H1 (cell line): Measurements from ENCODE around the gene LMTK3. TPM values are rescaled to one million over a fixed set of nuclear protein-coding genes. Genes with fewer than 3 reads are reported as not detected.

Experiments used
- BACH1 ChIP-seq: IDR thresholded peaks from 2 replicates; pipeline ENCODE4 v1.6.1; 2012; ENCODE audit warnings: low read length, improper control_type of control experiment
- BRCA1 ChIP-seq: IDR thresholded peaks from 2 replicates; pipeline ENCODE4 v1.6.1; 2012; ENCODE audit warnings: low read depth, low read length, improper control_type of control experiment
- CHD2 ChIP-seq: IDR thresholded peaks from 2 replicates; pipeline ENCODE4 v1.6.1; 2012; ENCODE audit warnings: low read length, improper control_type of control experiment
- CREB1 ChIP-seq: IDR thresholded peaks from 2 replicates; pipeline ENCODE4 v1.6.1; 2012; ENCODE audit warnings: inconsistent platforms
- E2F6 ChIP-seq: IDR thresholded peaks from 2 replicates; pipeline ENCODE4 v1.6.1; 2012; ENCODE audit warnings: inconsistent platforms
- EP300 ChIP-seq, 2 experiments: IDR thresholded peaks; 1 replicate in 1 of 2; 2 replicates in 1 of 2; pipeline ENCODE4 v1.6.1; 2011 to 2012; ENCODE audit warnings: low read depth in 2 of 2, low read length in 2 of 2, mild to moderate bottlenecking in 2 of 2, borderline replicate concordance in 1 of 2, inconsistent platforms in 1 of 2, moderate library complexity in 1 of 2
- HDAC2 ChIP-seq, 2 experiments: fragments of 300-600 bp in 1 of 2; sonication (generic) in 1 of 2; IDR thresholded peaks; 2 replicates each; pipeline ENCODE4 v1.6.1; 2011 to 2012; ENCODE audit warnings: low read depth in 2 of 2, low read length in 2 of 2, mild to moderate bottlenecking in 2 of 2, moderate library complexity in 2 of 2, borderline replicate concordance in 1 of 2, inconsistent platforms in 1 of 2
- HDAC6 ChIP-seq: IDR thresholded peaks from one replicate; pipeline ENCODE4 v1.7.1; 2012; ENCODE audit warnings: low read depth, mild to moderate bottlenecking, inconsistent platforms, low read length, moderate library complexity
- MAX ChIP-seq: IDR thresholded peaks from 2 replicates; pipeline ENCODE4 v1.6.1; 2012; ENCODE audit warnings: inconsistent platforms
- NANOG ChIP-seq: IDR thresholded peaks from 2 replicates; pipeline ENCODE4 v1.6.1; 2011; ENCODE audit warnings: low read length, low read depth, mild to moderate bottlenecking, inconsistent platforms; ENCODE audit not compliant: insufficient read depth, poor library complexity, severe bottlenecking
- PHF8 ChIP-seq: fragments of 200-600 bp; sonication (generic); conservative IDR thresholded peaks from 2 replicates; pipeline ENCODE4 v1.7.1; 2012; ENCODE audit warnings: low read depth, mild to moderate bottlenecking, inconsistent platforms, low read length, moderate library complexity
- POLR2A ChIP-seq, 2 experiments: IDR thresholded peaks; 1 replicate in 1 of 2; 2 replicates in 1 of 2; pipeline ENCODE4 v1.6.1; 2011; ENCODE audit warnings: low read depth in 2 of 2, low read length in 2 of 2, mild to moderate bottlenecking in 2 of 2; ENCODE audit errors: control extremely low read depth in 1 of 2
- RFX5 ChIP-seq: IDR thresholded peaks from 2 replicates; pipeline ENCODE4 v1.6.1; 2011; ENCODE audit warnings: low read depth, low read length, improper control_type of control experiment, borderline replicate concordance
- RXRA ChIP-seq: IDR thresholded peaks from 2 replicates; pipeline ENCODE4 v1.6.1; 2011; ENCODE audit warnings: low read depth, mild to moderate bottlenecking, low read length, moderate library complexity; ENCODE audit not compliant: insufficient read depth
- SP1 ChIP-seq: IDR thresholded peaks from 2 replicates; pipeline ENCODE4 v1.6.1; 2011; ENCODE audit warnings: low read depth, low read length
- SUZ12 ChIP-seq: fragments of 200-600 bp; sonication (generic); IDR thresholded peaks from 2 replicates; pipeline ENCODE4 v1.6.1; 2012; ENCODE audit warnings: mild to moderate bottlenecking, inconsistent platforms, low read length, moderate library complexity, mixed read lengths
- TAF7 ChIP-seq: optimal IDR thresholded peaks from 2 replicates; pipeline ENCODE3; 2011; ENCODE audit warnings: low read depth, mild to moderate bottlenecking, inconsistent platforms, low read length, moderate library complexity, borderline replicate concordance
- TEAD4 ChIP-seq: IDR thresholded peaks from 2 replicates; pipeline ENCODE4 v1.6.1; 2012; ENCODE audit warnings: low read depth, low read length, inconsistent platforms, mixed read lengths
- ZNF274 ChIP-seq: IDR thresholded peaks from 2 replicates; pipeline ENCODE4 v1.7.0; 2012; ENCODE audit warnings: low read length, borderline replicate concordance; ENCODE audit errors: extremely low read depth
- polyA plus RNA-seq, 7 experiments: library from polyadenylated mRNA; depleted of rRNA in 3 of 7; stranded (reverse) in 5 of 7; unstranded in 2 of 7; fragments of >200 nt in 5 of 7; fragments of 200-250 nt in 2 of 7; gene quantifications; 1 replicate in 5 of 7; 2 replicates in 1 of 7; 4 replicates in 1 of 7; pipeline versions ENCODE4 v1.2.1 to v1.2.3, GENCODE V29; 2011 to 2013; ENCODE audit warnings: missing spikeins in 2 of 7, mixed read lengths in 2 of 7
- total RNA-seq: library from RNA; stranded (reverse); fragmentation: NEBNext Ultra II Directional; extraction: Animal tissue kit (Norgen Biotek cat#: 25700); gene quantifications from 2 replicates; pipeline ENCODE4 v1.2.1, GENCODE V29; 2021
- TF ChIP-seq, protein P1 (sequence below), 3 experiments: IDR thresholded peaks; 1 replicate in 2 of 3; 2 replicates in 1 of 3; pipeline versions ENCODE4 v1.5.1 to v1.6.1; 2011; ENCODE audit warnings: low read length in 3 of 3, mild to moderate bottlenecking in 3 of 3, inconsistent platforms in 2 of 3, low read depth in 1 of 3, moderate library complexity in 1 of 3; ENCODE audit not compliant: insufficient read depth in 1 of 3; ENCODE audit errors: control extremely low read depth in 1 of 3

LMTK3 gene
- total and polyA plus RNA-seq, 2 of the 8 experiments (the other 6 are each of a cell fraction or from before 2014, with no cell fraction given) = 2.7 to 12.4 TPM

GRCh38 chr19:48492925-48493717, 18.5 kb downstream of the LMTK3 start (continued):
- TF ChIP-seq, protein P1, sequence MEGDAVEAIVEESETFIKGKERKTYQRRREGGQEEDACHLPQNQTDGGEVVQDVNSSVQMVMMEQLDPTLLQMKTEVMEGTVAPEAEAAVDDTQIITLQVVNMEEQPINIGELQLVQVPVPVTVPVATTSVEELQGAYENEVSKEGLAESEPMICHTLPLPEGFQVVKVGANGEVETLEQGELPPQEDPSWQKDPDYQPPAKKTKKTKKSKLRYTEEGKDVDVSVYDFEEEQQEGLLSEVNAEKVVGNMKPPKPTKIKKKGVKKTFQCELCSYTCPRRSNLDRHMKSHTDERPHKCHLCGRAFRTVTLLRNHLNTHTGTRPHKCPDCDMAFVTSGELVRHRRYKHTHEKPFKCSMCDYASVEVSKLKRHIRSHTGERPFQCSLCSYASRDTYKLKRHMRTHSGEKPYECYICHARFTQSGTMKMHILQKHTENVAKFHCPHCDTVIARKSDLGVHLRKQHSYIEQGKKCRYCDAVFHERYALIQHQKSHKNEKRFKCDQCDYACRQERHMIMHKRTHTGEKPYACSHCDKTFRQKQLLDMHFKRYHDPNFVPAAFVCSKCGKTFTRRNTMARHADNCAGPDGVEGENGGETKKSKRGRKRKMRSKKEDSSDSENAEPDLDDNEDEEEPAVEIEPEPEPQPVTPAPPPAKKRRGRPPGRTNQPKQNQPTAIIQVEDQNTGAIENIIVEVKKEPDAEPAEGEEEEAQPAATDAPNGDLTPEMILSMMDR (IDR thresholded peaks at IDR 0.05; ENCODE audit: control extremely low read depth in 1 of 3, insufficient read depth in 1 of 3, low read depth in 1 of 3, low read length in 3 of 3) = no peak
- TF ChIP-seq HDAC2 (IDR thresholded peaks at IDR 0.05; ENCODE audit: borderline replicate concordance in 1 of 2, low read depth in 2 of 2, low read length in 2 of 2) (no peak), MAX (peak; percentile 46; the same call in 1 of the 2 replicates), ZNF274 (no peak), EP300 (IDR thresholded peaks at IDR 0.05; ENCODE audit: borderline replicate concordance in 1 of 2, low read depth in 2 of 2, low read length in 2 of 2) (no peak), BACH1 (no peak), PHF8 (no peak), TAF7 (no peak), TEAD4 (no peak), RXRA (no peak), RFX5 (no peak), E2F6 (no peak; the same call in 1 of the 2 replicates), HDAC6 (no peak), CREB1 (0 out of 2 replicates have a peak, but pooled peaks have one; percentile 6), CHD2 (no peak), NANOG (peak; percentile 1), SP1 (peak; percentile 77), BRCA1 (no peak), SUZ12 (no peak), POLR2A (IDR thresholded peaks at IDR 0.05; ENCODE audit: control extremely low read depth in 1 of 2, low read depth in 2 of 2, low read length in 2 of 2) (peak; percentile 39 to 53; a peak in 2 of 3 replicates)
